Measurements from ENCODE around the gene MRGPRD. TPM values are rescaled to one million over a fixed set of nuclear protein-coding genes. Genes with fewer than 3 reads are reported as not detected.

Gene MRGPRD
- total RNA-seq, 4 donors from 2014 or later: not detected

GRCh38 chr11:69007975-69008381 is 27.2 kb upstream of the MRGPRD start:
- H3K4me3 ChIP-seq (ENCODE audit: low read depth, poor library complexity, severe bottlenecking): no peak overlapping the region
- intact Hi-C loops (cut with DNase I; ENCODE audit: low total_unique reads): no loop called here
- TF ChIP-seq CTCF (IDR thresholded peaks at IDR 0.05): no peak
- TF ChIP-seq POLR2A (IDR thresholded peaks at IDR 0.05): no peak
- DNase-seq (ENCODE audit: low spot score in 2 of 2): peak in 1 of 2 donors; percentile 69
- 49 to 69% methylated on average over 7 to 8 of the region's 8 CpGs for WGBS, 2 donors

- 85 to 94% methylated on average over 12 of the region's 12 CpGs for WGBS, 2 donors
- DNase-seq (ENCODE audit: low spot score in 2 of 2): no peak
- intact Hi-C loops (cut with DNase I; ENCODE audit: low total_unique reads): no loop called here
Observed at GRCh38 chr11:69006816-69007215, 26.0 kb upstream of the MRGPRD start.

GRCh38 chr11:69005631-69006368 is 25.0 kb upstream of the MRGPRD start:
- peak in 1 of 2 donors; percentile 76 for DNase-seq (ENCODE audit: low spot score in 2 of 2)
- intact Hi-C loops (cut with DNase I; ENCODE audit: low total_unique reads): no loop called here
- no peak for TF ChIP-seq CTCF (IDR thresholded peaks at IDR 0.05)
- TF ChIP-seq POLR2A (IDR thresholded peaks at IDR 0.05): no peak
- H3K4me3 ChIP-seq (ENCODE audit: low read depth, poor library complexity, severe bottlenecking): no peak overlapping the region
- 91 to 94% methylated on average over 37 to 48 of the region's 48 CpGs for WGBS, 2 donors

More at GRCh38 chr11:69006816-69007215, 26.0 kb upstream of the MRGPRD start:
- TF ChIP-seq CTCF (IDR thresholded peaks at IDR 0.05) (no peak), POLR2A (IDR thresholded peaks at IDR 0.05) (no peak)
- H3K4me3 ChIP-seq (ENCODE audit: low read depth, poor library complexity, severe bottlenecking): no peak overlapping the region

- peak in 1 of 2 donors; percentile 77 for DNase-seq (ENCODE audit: low spot score in 2 of 2)
- WGBS, 2 donors: 84 to 94% methylated on average over 27 of the region's 27 CpGs
- intact Hi-C loops (cut with DNase I; ENCODE audit: low total_unique reads): no loop called here
- TF ChIP-seq CTCF (IDR thresholded peaks at IDR 0.05): no peak
- H3K4me3 ChIP-seq (ENCODE audit: low read depth, poor library complexity, severe bottlenecking): no peak overlapping the region
Observed at GRCh38 chr11:69005183-69005630, 24.4 kb upstream of the MRGPRD start.

- intact Hi-C loops (cut with DNase I; ENCODE audit: low total_unique reads): no loop called here
- peak in 1 of 2 donors; percentile 77 for DNase-seq (ENCODE audit: low spot score in 2 of 2)
- 84 to 86% methylated on average over 13 of the region's 13 CpGs for WGBS, 2 donors
- TF ChIP-seq POLR2A (IDR thresholded peaks at IDR 0.05) (no peak), CTCF (IDR thresholded peaks at IDR 0.05) (no peak)
- no peak overlapping the region for H3K4me3 ChIP-seq (ENCODE audit: low read depth, poor library complexity, severe bottlenecking)
Observed at GRCh38 chr11:69004411-69005182, 23.8 kb upstream of the MRGPRD start.
